ENCODE data around the gene CAMK1. TPM values are rescaled to one million over a fixed set of nuclear protein-coding genes. Genes with fewer than 3 reads are reported as not detected.

The CAMK1 gene
- total RNA-seq, 1 donor from 2014 or later, result 7.1 TPM

DNA sequence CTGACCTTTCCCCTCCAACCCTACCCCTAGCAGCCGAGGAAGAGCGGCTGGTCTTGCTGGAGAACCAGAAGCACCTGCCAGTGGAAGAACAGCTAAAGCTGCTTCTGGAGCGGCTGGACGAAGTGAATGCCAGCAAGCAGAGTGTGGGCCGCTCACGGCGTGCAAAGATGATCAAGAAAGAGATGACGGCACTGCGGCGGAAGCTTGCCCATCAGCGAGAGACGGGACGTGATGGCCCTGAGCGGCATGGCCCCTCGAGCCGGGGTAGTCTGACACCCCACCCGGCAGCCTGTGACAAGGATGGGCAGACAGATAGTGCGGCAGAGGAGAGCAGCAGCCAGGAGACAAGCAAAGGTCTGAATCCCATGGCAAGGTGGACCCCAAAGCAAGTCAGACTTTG is 26.2 kb downstream of the CAMK1 start:
- no peaks in the 10 kb centered on the region for H3K27me3 ChIP-seq (ENCODE audit: insufficient read depth, low read length)

DNA sequence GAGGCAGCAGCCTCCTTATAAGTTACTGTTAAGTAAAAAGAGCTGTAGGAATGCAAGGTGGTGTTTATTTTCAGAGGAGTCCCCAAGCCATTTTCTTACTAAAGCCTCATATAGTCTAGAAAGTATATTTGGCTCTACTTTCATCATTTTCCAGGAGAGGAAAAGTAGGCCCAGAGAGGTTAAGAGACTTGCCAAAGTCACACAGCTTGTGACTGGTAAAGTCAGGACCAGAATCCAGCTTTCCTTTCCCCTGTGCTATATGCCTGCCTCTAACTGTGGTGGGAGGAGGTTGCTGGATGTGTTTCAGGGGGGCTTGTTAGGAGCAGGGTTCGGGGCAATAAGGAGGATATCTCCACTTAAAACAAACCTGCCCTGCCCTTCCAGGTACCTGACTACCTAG is 27.2 kb downstream of the CAMK1 start:
- FAIRE-seq (no peak), DNase-seq (ENCODE audit: low read depth) (no peak)
- Histone ChIP-seq H3K4me2 (ENCODE audit: low read length) (no peak overlapping the region), H3K9ac (ENCODE audit: low read length) (no peak overlapping the region), H3K79me2 (ENCODE audit: insufficient read depth, low read length) (peaks cover 18% of the 10 kb centered on the region), H3K36me3 (ENCODE audit: insufficient read depth, low read length) (peaks cover 82% of the 10 kb centered on the region), H4K20me1 (ENCODE audit: insufficient read depth, low read length) (peaks cover 54% of the 10 kb centered on the region), H3K4me1 (ENCODE audit: insufficient read depth, low read length) (peaks cover 16% of the 10 kb centered on the region), H3K27ac (ENCODE audit: low read depth, low read length) (no peak overlapping the region), H3K4me3 (ENCODE audit: insufficient read depth, low read depth, low read length) (no peak overlapping the region), H2AFZ (ENCODE audit: low read depth, low read length) (no peak overlapping the region), H3K9me3 (ENCODE audit: insufficient read depth, low read depth, low read length) (no peaks in the 10 kb centered on the region), H3K27me3 (ENCODE audit: insufficient read depth, low read length) (no peaks in the 10 kb centered on the region)
- no peak overlapping the region for H3K27ac Mint-ChIP-seq (ENCODE audit: unreplicated experiment)
- peaks cover 19% of the 10 kb centered on the region for H3K36me3 Mint-ChIP-seq (ENCODE audit: low read depth, unreplicated experiment)
- no peak for TF ChIP-seq EZH2 (IDR thresholded peaks at IDR 0.05; ENCODE audit: insufficient read depth, low read length)
- TF ChIP-seq, protein P1, sequence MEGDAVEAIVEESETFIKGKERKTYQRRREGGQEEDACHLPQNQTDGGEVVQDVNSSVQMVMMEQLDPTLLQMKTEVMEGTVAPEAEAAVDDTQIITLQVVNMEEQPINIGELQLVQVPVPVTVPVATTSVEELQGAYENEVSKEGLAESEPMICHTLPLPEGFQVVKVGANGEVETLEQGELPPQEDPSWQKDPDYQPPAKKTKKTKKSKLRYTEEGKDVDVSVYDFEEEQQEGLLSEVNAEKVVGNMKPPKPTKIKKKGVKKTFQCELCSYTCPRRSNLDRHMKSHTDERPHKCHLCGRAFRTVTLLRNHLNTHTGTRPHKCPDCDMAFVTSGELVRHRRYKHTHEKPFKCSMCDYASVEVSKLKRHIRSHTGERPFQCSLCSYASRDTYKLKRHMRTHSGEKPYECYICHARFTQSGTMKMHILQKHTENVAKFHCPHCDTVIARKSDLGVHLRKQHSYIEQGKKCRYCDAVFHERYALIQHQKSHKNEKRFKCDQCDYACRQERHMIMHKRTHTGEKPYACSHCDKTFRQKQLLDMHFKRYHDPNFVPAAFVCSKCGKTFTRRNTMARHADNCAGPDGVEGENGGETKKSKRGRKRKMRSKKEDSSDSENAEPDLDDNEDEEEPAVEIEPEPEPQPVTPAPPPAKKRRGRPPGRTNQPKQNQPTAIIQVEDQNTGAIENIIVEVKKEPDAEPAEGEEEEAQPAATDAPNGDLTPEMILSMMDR (IDR thresholded peaks at IDR 0.05; ENCODE audit: insufficient read depth, low read depth, low read length), result no peak
- no peaks in the 10 kb centered on the region for H3K9me3 Mint-ChIP-seq (ENCODE audit: unreplicated experiment)
- H3K27me3 Mint-ChIP-seq (ENCODE audit: low read depth, unreplicated experiment), result no peaks in the 10 kb centered on the region
- peaks cover 17% of the 10 kb centered on the region for H3K4me1 Mint-ChIP-seq (ENCODE audit: low read depth, unreplicated experiment)
- H3K4me3 Mint-ChIP-seq (ENCODE audit: unreplicated experiment), result no peak overlapping the region

More for the DNA sequence above, 26.2 kb downstream of the CAMK1 start:
- Histone ChIP-seq H3K9ac (ENCODE audit: low read length) (no peak overlapping the region), H2AFZ (ENCODE audit: low read depth, low read length) (no peak overlapping the region), H3K4me2 (ENCODE audit: low read length) (no peak overlapping the region), H3K4me1 (ENCODE audit: insufficient read depth, low read length) (peaks cover 16% of the 10 kb centered on the region), H3K36me3 (ENCODE audit: insufficient read depth, low read length) (peaks cover 79% of the 10 kb centered on the region), H3K9me3 (ENCODE audit: insufficient read depth, low read depth, low read length) (no peaks in the 10 kb centered on the region), H3K79me2 (ENCODE audit: insufficient read depth, low read length) (peaks cover 18% of the 10 kb centered on the region), H4K20me1 (ENCODE audit: insufficient read depth, low read length) (peaks cover 45% of the 10 kb centered on the region), H3K27ac (ENCODE audit: low read depth, low read length) (no peak overlapping the region), H3K4me3 (ENCODE audit: insufficient read depth, low read depth, low read length) (no peak overlapping the region)
- peaks cover 22% of the 10 kb centered on the region for H3K36me3 Mint-ChIP-seq (ENCODE audit: low read depth, unreplicated experiment)
- no peaks in the 10 kb centered on the region for H3K9me3 Mint-ChIP-seq (ENCODE audit: unreplicated experiment)
- no peak overlapping the region for H3K27ac Mint-ChIP-seq (ENCODE audit: unreplicated experiment)
- H3K27me3 Mint-ChIP-seq (ENCODE audit: low read depth, unreplicated experiment), result no peaks in the 10 kb centered on the region
- no peak for FAIRE-seq
- H3K4me1 Mint-ChIP-seq (ENCODE audit: low read depth, unreplicated experiment), result peaks cover 21% of the 10 kb centered on the region
- DNase-seq (ENCODE audit: low read depth), result no peak
- no peak overlapping the region for H3K4me3 Mint-ChIP-seq (ENCODE audit: unreplicated experiment)
- TF ChIP-seq EZH2 (IDR thresholded peaks at IDR 0.05; ENCODE audit: insufficient read depth, low read length), result no peak
- TF ChIP-seq, protein P1 (IDR thresholded peaks at IDR 0.05; ENCODE audit: insufficient read depth, low read depth, low read length), result no peak

DNA sequence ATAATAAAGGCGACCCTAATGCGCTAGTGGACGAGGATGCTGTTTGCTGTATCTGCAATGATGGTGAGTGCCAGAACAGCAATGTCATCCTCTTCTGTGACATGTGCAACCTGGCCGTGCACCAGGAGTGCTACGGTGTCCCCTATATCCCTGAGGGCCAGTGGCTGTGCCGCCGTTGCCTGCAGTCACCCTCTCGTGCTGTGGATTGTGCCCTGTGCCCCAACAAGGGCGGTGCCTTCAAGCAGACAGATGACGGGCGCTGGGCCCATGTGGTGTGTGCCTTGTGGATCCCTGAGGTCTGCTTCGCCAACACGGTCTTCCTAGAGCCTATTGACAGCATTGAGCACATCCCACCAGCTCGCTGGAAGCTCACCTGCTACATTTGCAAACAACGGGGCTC is 30.6 kb downstream of the CAMK1 start:
- Histone ChIP-seq H3K27me3 (ENCODE audit: insufficient read depth, low read length) (no peaks in the 10 kb centered on the region), H2AFZ (ENCODE audit: low read depth, low read length) (no peak overlapping the region), H3K36me3 (ENCODE audit: insufficient read depth, low read length) (peaks cover 72% of the 10 kb centered on the region), H3K27ac (ENCODE audit: low read depth, low read length) (no peak overlapping the region), H3K79me2 (ENCODE audit: insufficient read depth, low read length) (peaks cover 48% of the 10 kb centered on the region), H3K9me3 (ENCODE audit: insufficient read depth, low read depth, low read length) (no peaks in the 10 kb centered on the region), H3K9ac (ENCODE audit: low read length) (no peak overlapping the region), H3K4me3 (ENCODE audit: insufficient read depth, low read depth, low read length) (no peak overlapping the region), H3K4me1 (ENCODE audit: insufficient read depth, low read length) (no peaks in the 10 kb centered on the region), H4K20me1 (ENCODE audit: insufficient read depth, low read length) (peaks cover 65% of the 10 kb centered on the region), H3K4me2 (ENCODE audit: low read length) (no peak overlapping the region)
- Mint-ChIP-seq H3K4me1 (ENCODE audit: low read depth, unreplicated experiment) (no peaks in the 10 kb centered on the region), H3K4me3 (ENCODE audit: unreplicated experiment) (no peak overlapping the region), H3K36me3 (ENCODE audit: low read depth, unreplicated experiment) (peaks cover 11% of the 10 kb centered on the region), H3K9me3 (ENCODE audit: unreplicated experiment) (no peaks in the 10 kb centered on the region), H3K27ac (ENCODE audit: unreplicated experiment) (no peak overlapping the region), H3K27me3 (ENCODE audit: low read depth, unreplicated experiment) (no peaks in the 10 kb centered on the region)
- no peak for TF ChIP-seq EZH2 (IDR thresholded peaks at IDR 0.05; ENCODE audit: insufficient read depth, low read length)
- TF ChIP-seq, protein P1 (IDR thresholded peaks at IDR 0.05; ENCODE audit: insufficient read depth, low read depth, low read length), result no peak
- DNase-seq (ENCODE audit: low read depth) (no peak), FAIRE-seq (no peak)

Measured in astrocyte (in vitro differentiated cells and primary cell).